ENCODE measurements around the gene CDKN1B.

Gene CDKN1B

GRCh38 chr12:12726555-12727093 lies 9.5 kb downstream of the CDKN1B start:
- DNase-seq (ENCODE audit: low read depth): no peak
- TF ChIP-seq, protein P1, sequence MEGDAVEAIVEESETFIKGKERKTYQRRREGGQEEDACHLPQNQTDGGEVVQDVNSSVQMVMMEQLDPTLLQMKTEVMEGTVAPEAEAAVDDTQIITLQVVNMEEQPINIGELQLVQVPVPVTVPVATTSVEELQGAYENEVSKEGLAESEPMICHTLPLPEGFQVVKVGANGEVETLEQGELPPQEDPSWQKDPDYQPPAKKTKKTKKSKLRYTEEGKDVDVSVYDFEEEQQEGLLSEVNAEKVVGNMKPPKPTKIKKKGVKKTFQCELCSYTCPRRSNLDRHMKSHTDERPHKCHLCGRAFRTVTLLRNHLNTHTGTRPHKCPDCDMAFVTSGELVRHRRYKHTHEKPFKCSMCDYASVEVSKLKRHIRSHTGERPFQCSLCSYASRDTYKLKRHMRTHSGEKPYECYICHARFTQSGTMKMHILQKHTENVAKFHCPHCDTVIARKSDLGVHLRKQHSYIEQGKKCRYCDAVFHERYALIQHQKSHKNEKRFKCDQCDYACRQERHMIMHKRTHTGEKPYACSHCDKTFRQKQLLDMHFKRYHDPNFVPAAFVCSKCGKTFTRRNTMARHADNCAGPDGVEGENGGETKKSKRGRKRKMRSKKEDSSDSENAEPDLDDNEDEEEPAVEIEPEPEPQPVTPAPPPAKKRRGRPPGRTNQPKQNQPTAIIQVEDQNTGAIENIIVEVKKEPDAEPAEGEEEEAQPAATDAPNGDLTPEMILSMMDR (IDR thresholded peaks at IDR 0.05; ENCODE audit: low read depth, low read length, missing control alignments): no peak
- peak overlapping the region; percentile 77 for H3K4me3 ChIP-seq (ENCODE audit: low read depth, low read length)

DNA sequence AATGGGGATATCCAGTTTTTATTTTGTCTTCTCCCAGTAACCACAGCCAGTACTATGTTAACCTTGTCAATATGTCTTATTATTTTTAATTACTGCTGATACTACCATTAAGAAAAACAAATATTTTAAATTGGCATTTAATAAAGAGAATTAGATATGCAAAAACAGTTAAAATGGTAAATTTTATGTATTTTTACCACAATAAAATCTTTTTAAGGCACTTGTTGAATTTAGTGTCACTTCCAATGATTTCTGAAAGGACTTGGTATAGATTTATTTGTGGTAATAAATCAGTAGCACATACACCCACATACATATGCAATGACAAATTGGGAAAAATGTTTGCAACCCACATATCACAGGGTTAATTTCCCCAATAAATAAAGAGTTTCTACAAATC lies 14.0 kb downstream of the CDKN1B start:
- TF ChIP-seq, protein P1 (IDR thresholded peaks at IDR 0.05; ENCODE audit: low read depth, low read length, missing control alignments): no peak

DNA sequence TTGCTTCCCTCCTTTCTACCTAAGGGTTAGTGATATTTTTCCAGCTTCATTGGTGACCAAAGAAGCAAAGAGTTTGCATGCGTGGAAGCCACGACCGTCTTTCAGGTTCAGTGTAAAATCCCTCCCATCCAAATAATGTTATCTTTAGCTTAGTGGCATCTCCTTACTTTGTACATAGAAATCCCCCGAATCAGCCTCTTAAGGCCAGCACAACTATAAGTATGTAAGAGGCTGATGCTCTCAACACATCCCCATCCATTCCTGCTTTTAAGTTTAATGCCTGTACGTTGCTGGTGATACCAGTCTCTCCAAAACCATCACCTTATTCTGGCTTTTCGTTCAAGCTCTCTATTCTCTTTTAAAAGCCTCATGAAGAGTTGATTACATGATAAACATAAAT lies 14.6 kb downstream of the CDKN1B start:
- no peak overlapping the region for H3K4me3 ChIP-seq (ENCODE audit: low read depth, low read length)
- no peak for DNase-seq (ENCODE audit: low read depth)
- TF ChIP-seq, protein P1 (IDR thresholded peaks at IDR 0.05; ENCODE audit: low read depth, low read length, missing control alignments): no peak

More for the DNA sequence above, 14.0 kb downstream of the CDKN1B start:
- no peak overlapping the region for H3K4me3 ChIP-seq (ENCODE audit: low read depth, low read length)
- DNase-seq (ENCODE audit: low read depth): no peak

DNA sequence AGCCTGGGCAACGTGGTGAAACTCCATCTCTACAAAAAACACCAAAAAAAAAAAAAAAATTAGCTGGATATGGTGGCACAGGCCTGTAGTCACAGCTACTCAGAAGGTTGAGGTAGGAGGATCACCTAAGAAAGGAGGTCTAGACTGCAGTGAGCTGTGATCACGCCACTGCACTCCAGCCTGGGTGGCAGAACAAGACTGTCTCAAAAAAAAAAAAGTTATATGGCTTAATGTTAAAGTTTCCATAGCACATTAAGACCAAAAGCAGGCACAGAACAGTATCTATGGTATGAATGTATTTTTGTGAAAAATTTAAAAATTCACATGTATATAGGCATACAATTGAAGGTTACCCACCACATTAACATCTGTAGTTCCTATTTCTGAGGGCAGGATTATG lies 15.9 kb downstream of the CDKN1B start:
- H3K4me3 ChIP-seq (ENCODE audit: low read depth, low read length): no peak overlapping the region
- DNase-seq (ENCODE audit: low read depth): no peak
- TF ChIP-seq, protein P1 (IDR thresholded peaks at IDR 0.05; ENCODE audit: low read depth, low read length, missing control alignments): no peak

GRCh38 chr12:12734054-12734453 lies 16.9 kb downstream of the CDKN1B start:
- TF ChIP-seq, protein P1 (IDR thresholded peaks at IDR 0.05; ENCODE audit: low read depth, low read length, missing control alignments): no peak
- DNase-seq (ENCODE audit: low read depth): no peak
- H3K4me3 ChIP-seq (ENCODE audit: low read depth, low read length): no peak overlapping the region

GRCh38 chr12:12734561-12735071 lies 17.4 kb downstream of the CDKN1B start:
- no peak for DNase-seq (ENCODE audit: low read depth)
- no peak overlapping the region for H3K4me3 ChIP-seq (ENCODE audit: low read depth, low read length)
- TF ChIP-seq, protein P1 (IDR thresholded peaks at IDR 0.05; ENCODE audit: low read depth, low read length, missing control alignments): no peak

- no peak for DNase-seq (ENCODE audit: low read depth)
- TF ChIP-seq, protein P1 (IDR thresholded peaks at IDR 0.05; ENCODE audit: low read depth, low read length, missing control alignments): no peak
- H3K4me3 ChIP-seq (ENCODE audit: low read depth, low read length): no peak overlapping the region
Measured at GRCh38 chr12:12735301-12735700, 18.1 kb downstream of the CDKN1B start.
